Islet of Langerhans (tissue), 1 donor: ENCODE results near the gene LRP6.
"Not testable (repeated sequence)": the region's sequence is repeated elsewhere in the genome, so short reads cannot be mapped to it uniquely, and the experiment has no call there.

Source experiments
- FAIRE-seq: peaks from one replicate; lab custom pipeline; 2011; peaks lifted over from hg19 to GRCh38; lab: Jason Lieb, UNC

Gene LRP6

GRCh38 chr12:12116677-12117076 is 150.2 kb downstream of the LRP6 start:
- FAIRE-seq: no peak

- no peak for FAIRE-seq
Measured at GRCh38 chr12:12115514-12115913, 151.3 kb downstream of the LRP6 start.

- FAIRE-seq: not testable (repeated sequence)
Measured at GRCh38 chr12:12110923-12111555, 155.8 kb downstream of the LRP6 start.

- no peak for FAIRE-seq
Measured at GRCh38 chr12:12108441-12109058, 158.3 kb downstream of the LRP6 start.

GRCh38 chr12:12107678-12108077 is 159.2 kb downstream of the LRP6 start:
- no peak for FAIRE-seq

- no peak for FAIRE-seq
Measured at GRCh38 chr12:12099102-12099501, 167.7 kb downstream of the LRP6 start.

GRCh38 chr12:12098691-12099015 is 168.2 kb downstream of the LRP6 start:
- FAIRE-seq: no peak

GRCh38 chr12:12097891-12098690 is 168.8 kb downstream of the LRP6 start:
- no peak for FAIRE-seq

- FAIRE-seq: no peak
Measured at GRCh38 chr12:12095021-12095420, 171.8 kb downstream of the LRP6 start.

- no peak for FAIRE-seq
Measured at GRCh38 chr12:12094481-12094880, 172.4 kb downstream of the LRP6 start.

GRCh38 chr12:12091977-12092663 is 174.7 kb downstream of the LRP6 start:
- FAIRE-seq: no peak

GRCh38 chr12:12091071-12091470 is 175.8 kb downstream of the LRP6 start:
- no peak for FAIRE-seq

- FAIRE-seq: no peak
Measured at GRCh38 chr12:12088761-12089160, 178.1 kb downstream of the LRP6 start.

- no peak for FAIRE-seq
Measured at GRCh38 chr12:12088147-12088546, 178.7 kb downstream of the LRP6 start.

- FAIRE-seq: no peak
Measured at GRCh38 chr12:12087693-12088034, 179.2 kb downstream of the LRP6 start.

GRCh38 chr12:12086973-12087692 is 179.7 kb downstream of the LRP6 start:
- FAIRE-seq: no peak

- FAIRE-seq: no peak
Measured at GRCh38 chr12:12086362-12086761, 180.5 kb downstream of the LRP6 start.

GRCh38 chr12:12083688-12084087 is 183.2 kb downstream of the LRP6 start:
- no peak for FAIRE-seq

GRCh38 chr12:12081836-12082497 is 184.9 kb downstream of the LRP6 start:
- FAIRE-seq: peak; percentile 51

- FAIRE-seq: no peak
Measured at GRCh38 chr12:12079291-12079690, 187.6 kb downstream of the LRP6 start.

GRCh38 chr12:12072064-12072760 is 194.6 kb downstream of the LRP6 start:
- no peak for FAIRE-seq
